GM12878 (cell line): ENCODE results near the gene CYP4V2. TPM values are rescaled to one million over a fixed set of nuclear protein-coding genes. Genes with fewer than 3 reads are reported as not detected.

Experiments used
- ATAC-seq: fragments of 200-7000 bp; cut with Tn5 transposase; 3 replicates; pipeline ENCODE4 v1.9.1; 2020; ENCODE audit warnings: mild to moderate bottlenecking, moderate library complexity
- BruUV-seq: library from RNA; stranded (reverse); fragments of 400-500 nt; replicated peaks from 2 replicates; lab custom pipeline; 2021; lab: Mats Ljungman, UMichigan
- CTCF ChIA-PET: fragments of 300-600 bp; sonication (Branson Sonifier 250); formaldehyde crosslinking; extraction: SDS; loops from one replicate; lab custom pipeline; 2021; ENCODE audit warnings: inconsistent platforms; lab: Yijun Ruan, JAX
- POLR2A ChIA-PET: fragments of 350-600 bp; formaldehyde crosslinking; extraction: SDS; loops from one replicate; lab custom pipeline; 2021; ENCODE audit warnings: inconsistent platforms; lab: Charles Lee
- RAD21 ChIA-PET: fragments of 300-600 bp; sonication (Branson Sonifier 250); formaldehyde crosslinking; loops from one replicate; lab custom pipeline; 2023; ENCODE audit warnings: antibody characterized with exemption; ENCODE audit not compliant: unreplicated experiment; lab: Charles Lee
- SMC1A ChIA-PET: fragments of 300-600 bp; sonication (Branson Sonifier 250); formaldehyde crosslinking; loops from one replicate; lab custom pipeline; 2023; ENCODE audit not compliant: unreplicated experiment, uncharacterized antibody; lab: Charles Lee
- DNase-seq: peaks from one replicate; pipeline ENCODE4 v3.0.0-alpha.2; 2011; ENCODE audit warnings: low read depth, low spot score
- FAIRE-seq: peaks from 3 replicates; lab custom pipeline; 2011; peaks lifted over from hg19 to GRCh38; lab: Jason Lieb, UNC
- H2AFZ ChIP-seq: 2 replicates; pipeline ENCODE4 v1.6.0; 2011; ENCODE audit warnings: low read depth, low read length, control low read depth; ENCODE audit not compliant: control insufficient read depth
- H3K27ac ChIP-seq: 2 replicates; pipeline ENCODE4 v1.5.1; 2011; ENCODE audit warnings: control low read depth; ENCODE audit not compliant: control insufficient read depth, insufficient read depth
- H3K27me3 ChIP-seq, 2 experiments: replicated peaks in 1 of 2; 2 replicates each; pipeline versions ENCODE4 v1.6.0 to v1.6.1; 2011; ENCODE audit warnings: low read length in 1 of 2; ENCODE audit not compliant: control insufficient read depth in 2 of 2, insufficient read depth in 2 of 2
- H3K36me3 ChIP-seq, 2 experiments: 2 replicates each; pipeline ENCODE4 v1.5.1; 2011; ENCODE audit warnings: low read length in 1 of 2; ENCODE audit not compliant: control insufficient read depth in 2 of 2, insufficient read depth in 2 of 2
- H3K4me1 ChIP-seq: 2 replicates; pipeline ENCODE4 v1.6.1; 2011; ENCODE audit warnings: mild to moderate bottlenecking, low read length, moderate library complexity, mixed read lengths; ENCODE audit not compliant: control insufficient read depth, insufficient read depth
- H3K4me2 ChIP-seq: 2 replicates; pipeline ENCODE4 v1.6.0; 2011; ENCODE audit warnings: control low read depth; ENCODE audit not compliant: control insufficient read depth, insufficient read depth
- H3K4me3 ChIP-seq: fragments of 200-600 bp; sonication (generic); 2 replicates; pipeline ENCODE4 v1.5.1; 2016
- H3K79me2 ChIP-seq: 2 replicates; pipeline ENCODE4 v1.6.0; 2011; ENCODE audit warnings: low read length; ENCODE audit not compliant: control insufficient read depth, insufficient read depth
- H3K9ac ChIP-seq: 2 replicates; pipeline ENCODE4 v1.8.0; 2011; ENCODE audit warnings: low read length, control low read depth, mixed read lengths; ENCODE audit not compliant: control insufficient read depth, insufficient read depth
- H3K9me3 ChIP-seq: replicated peaks from 3 replicates; pipeline ENCODE4 v1.5.1; 2011; ENCODE audit warnings: mild to moderate bottlenecking, low read length; ENCODE audit not compliant: control insufficient read depth, insufficient read depth
- H4K20me1 ChIP-seq: 2 replicates; pipeline ENCODE4 v1.6.0; 2011; ENCODE audit not compliant: control insufficient read depth, insufficient read depth
- BRCA1 ChIP-seq: IDR thresholded peaks from 2 replicates; pipeline ENCODE4 v1.6.1; 2011; ENCODE audit warnings: low read depth, low read length, improper control_type of control experiment
- MYB ChIP-seq: fragments of 150-350 bp; IDR thresholded peaks from 2 replicates; pipeline ENCODE4 v1.6.1; 2014; ENCODE audit warnings: mild to moderate bottlenecking, low read depth, low read length, borderline replicate concordance
- NFXL1 ChIP-seq: fragments of 450-650 bp; IDR thresholded peaks from 2 replicates; pipeline ENCODE4 v1.6.1; 2017; ENCODE audit warnings: antibody characterized with exemption, mild to moderate bottlenecking, borderline replicate concordance
- ZBTB11 ChIP-seq: fragments of 450-650 bp; formaldehyde crosslinking; IDR thresholded peaks from 2 replicates; pipeline ENCODE4 v1.5.0; 2022; ENCODE audit warnings: mild to moderate bottlenecking, missing genetic modification characterization
- whole genome bisulfite sequencing: methylation state at CpG from one replicate; pipeline ENCODE4 v1.1.6; 2016; ENCODE audit warnings: low lambda C conversion rate; ENCODE audit not compliant: insufficient replicate concordance, insufficient coverage; ENCODE audit errors: missing lambda C conversion rate; 5-methylcytosine and 5-hydroxymethylcytosine counted together
- in situ Hi-C: fragments of 300-500 bp; cut with MboI; formaldehyde crosslinking; loops from 9 replicates; pipeline ENCODE4 v1.14.3; 2018; ENCODE audit warnings: mixed read lengths
- intact Hi-C: fragments of 100-400 bp; cut with micrococcal nuclease; formaldehyde crosslinking; loops from one replicate; pipeline ENCODE4 v1.14.2; 2022; ENCODE audit not compliant: unreplicated experiment
- polyA plus RNA-seq, 11 experiments: library from polyadenylated mRNA; depleted of rRNA in 4 of 11; unstranded in 6 of 11; stranded (reverse) in 5 of 11; fragments of >200 nt; fragmentation: Nextera tagmentation in 4 of 11; fragmentation: Illumina TruSeq in 1 of 11; extraction: Ambion mirVana in 4 of 11; extraction: Trizol in 1 of 11; gene quantifications; 1 replicate in 1 of 11; 2 replicates in 10 of 11; pipeline versions ENCODE4 v1.2.1 to v1.2.3, GENCODE V29; 2011 to 2016; ENCODE audit warnings: inconsistent platforms in 2 of 11, missing spikeins in 2 of 11, low read depth in 1 of 11
- total RNA-seq, 4 experiments: library from RNA; depleted of rRNA in 3 of 4; stranded (reverse); fragments of >200 nt in 3 of 4; fragmentation: Illumina TruSeq in 1 of 4; extraction: Trizol in 1 of 4; gene quantifications; 2 replicates each; pipeline versions ENCODE4 v1.2.1 to v1.2.3, GENCODE V29; 2013 to 2021

The CYP4V2 gene
- total and polyA plus RNA-seq, 10 of the 15 experiments (the other 5 are each of a cell fraction or from before 2014, with no cell fraction given), result 1.2 to 8.2 (median 6.8) TPM

- FAIRE-seq, result no peak
- RAD21 ChIA-PET, result no interaction called here
- no peaks in the 10 kb centered on the region for H3K4me1 ChIP-seq
Observed at GRCh38 chr4:186167605-186168004, 23.8 kb upstream of the CYP4V2 start.

More at GRCh38 chr4:186167605-186168004, 23.8 kb upstream of the CYP4V2 start:
- TF ChIP-seq BRCA1 (no peak), MYB (no peak), NFXL1 (no peak), ZBTB11 (no peak)
- TF ChIP-seq, all 136 proteins: peak for 0
- no peak overlapping the region for H3K9ac ChIP-seq
- no peak overlapping the region for H2AFZ ChIP-seq
- CTCF ChIA-PET, result no interaction called here
- H3K4me3 ChIP-seq, result no peak overlapping the region
- no peaks in the 10 kb centered on the region for H3K79me2 ChIP-seq
- intact Hi-C loops, result no loop called here
- no peaks in the 10 kb centered on the region for H4K20me1 ChIP-seq
- H3K27me3 ChIP-seq, result no peaks in the 10 kb centered on the region; a peak in 1 of 4 replicates
- H3K9me3 ChIP-seq, result no peaks in the 10 kb centered on the region
- in situ Hi-C loops, result no loop called here
- H3K27ac ChIP-seq, result no peak overlapping the region
- 56% methylated on average over 5 of the region's 5 CpGs for WGBS
- no peak for ATAC-seq
- SMC1A ChIA-PET, result no interaction called here
- no peak overlapping the region for H3K4me2 ChIP-seq
- no peak for DNase-seq
- POLR2A ChIA-PET, result no interaction called here
- no peaks in the 10 kb centered on the region for H3K36me3 ChIP-seq
- BruUV-seq, result no TSS peak
